Raji (cell line): ENCODE results near the gene ABCD1.

ENCODE experiments used
- POLR2A ChIP-seq: IDR thresholded peaks from 2 replicates; pipeline ENCODE4 v1.6.1; 2011; ENCODE audit warnings: low read depth, low read length, control low read depth; ENCODE audit not compliant: insufficient read depth

ABCD1 gene

GRCh38 chrX:153792368-153792767 lies 67.7 kb downstream of the ABCD1 start:
- TF ChIP-seq POLR2A: no peak

DNA sequence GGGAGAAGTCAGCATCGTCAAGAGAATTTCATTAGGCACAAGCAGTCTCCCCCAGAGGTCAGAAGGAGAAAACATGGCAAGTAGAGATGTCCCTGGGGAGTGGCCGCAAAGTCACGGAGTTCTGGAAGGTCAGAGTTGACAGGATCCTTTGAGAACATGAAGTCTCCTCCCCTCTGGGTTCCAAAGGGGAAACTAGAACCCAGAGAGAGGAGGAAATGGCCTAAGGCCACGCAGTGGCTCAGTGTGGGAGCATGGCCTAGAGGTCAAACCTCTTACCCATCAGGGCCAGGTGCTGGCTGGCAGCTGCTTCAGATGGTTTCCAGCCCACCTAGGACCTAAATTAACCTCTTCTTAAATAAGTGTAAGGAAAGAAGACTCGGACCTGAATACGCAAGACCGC lies 68.6 kb downstream of the ABCD1 start:
- no peak for TF ChIP-seq POLR2A
